ENCODE results near the gene PADI6.

PADI6 gene

DNA sequence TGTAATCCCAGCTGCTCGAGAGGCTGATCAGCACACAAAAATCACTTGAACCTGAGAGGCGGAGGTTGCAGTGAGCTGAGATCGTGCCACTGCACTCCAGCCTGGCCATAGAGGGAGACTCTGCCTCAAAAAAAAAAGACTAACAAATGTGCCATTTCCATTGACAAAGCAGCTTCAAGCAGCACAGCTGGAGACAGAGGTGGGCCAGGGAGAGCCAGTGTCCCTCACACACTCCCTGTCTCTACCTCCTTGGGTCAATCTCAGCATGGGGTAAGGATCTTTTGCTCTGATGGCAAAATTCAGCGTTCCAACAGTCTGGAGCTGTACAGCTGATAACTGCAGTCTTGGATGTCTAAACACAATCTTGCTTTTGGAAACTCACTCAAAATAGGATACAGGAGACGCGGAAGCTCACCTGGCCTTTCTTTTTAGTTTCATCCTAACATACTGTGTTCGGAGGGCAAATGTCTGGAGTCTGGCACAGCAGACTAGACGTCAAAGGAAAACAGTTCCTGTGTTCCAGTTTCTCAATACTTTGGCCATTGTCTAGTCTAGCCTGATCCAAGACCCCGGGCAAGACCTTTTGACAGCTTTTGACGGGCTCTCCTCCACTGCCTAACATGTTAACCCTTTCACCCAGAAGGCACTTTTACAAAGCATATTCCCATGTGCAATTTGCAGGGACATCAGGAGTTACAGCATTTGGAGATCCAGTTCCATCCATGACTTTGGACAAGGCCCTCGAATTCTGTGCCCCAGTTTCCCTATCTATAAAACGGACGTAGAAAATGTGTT lies 64.6 kb downstream of the PADI6 start:
- Histone ChIP-seq H3K9me2 (replicated peaks; ENCODE audit: insufficient read depth, low read length) (no peaks in the 10 kb centered on the region), H3K9me3 (ENCODE audit: insufficient read depth, low read length) (no peaks in the 10 kb centered on the region), H3K79me2 (ENCODE audit: insufficient read depth, low read length) (peaks cover 70% of the 10 kb centered on the region), H3F3A (ENCODE audit: insufficient read depth) (peaks cover 7% of the 10 kb centered on the region; the same call in 1 of the 2 replicates), H4K20me1 (ENCODE audit: low read depth, low read length) (peaks cover 27% of the 10 kb centered on the region), H3K36me3 (ENCODE audit: low read length) (peaks cover 9% of the 10 kb centered on the region), H3K4me2 (ENCODE audit: low read depth, low read length, poor library complexity, severe bottlenecking) (peak overlapping the region; percentile 91), H3K9ac (ENCODE audit: low read length) (peak overlapping the region; percentile 97), H3K4me3 (ENCODE audit: insufficient read depth, low read length, poor library complexity, severe bottlenecking) (peak overlapping the region; percentile 100), H3K27me3 (ENCODE audit: low read length) (no peaks in the 10 kb centered on the region), H3K27ac (ENCODE audit: low read depth, low read length) (peak overlapping the region; percentile 49), H2AFZ (ENCODE audit: low read depth, low read length, severe bottlenecking) (no peak overlapping the region)
- TF ChIP-seq EZH2phosphoT487 (conservative IDR thresholded peaks at IDR 0.05; ENCODE audit: low read length), result no peak
- TF ChIP-seq, protein P1, sequence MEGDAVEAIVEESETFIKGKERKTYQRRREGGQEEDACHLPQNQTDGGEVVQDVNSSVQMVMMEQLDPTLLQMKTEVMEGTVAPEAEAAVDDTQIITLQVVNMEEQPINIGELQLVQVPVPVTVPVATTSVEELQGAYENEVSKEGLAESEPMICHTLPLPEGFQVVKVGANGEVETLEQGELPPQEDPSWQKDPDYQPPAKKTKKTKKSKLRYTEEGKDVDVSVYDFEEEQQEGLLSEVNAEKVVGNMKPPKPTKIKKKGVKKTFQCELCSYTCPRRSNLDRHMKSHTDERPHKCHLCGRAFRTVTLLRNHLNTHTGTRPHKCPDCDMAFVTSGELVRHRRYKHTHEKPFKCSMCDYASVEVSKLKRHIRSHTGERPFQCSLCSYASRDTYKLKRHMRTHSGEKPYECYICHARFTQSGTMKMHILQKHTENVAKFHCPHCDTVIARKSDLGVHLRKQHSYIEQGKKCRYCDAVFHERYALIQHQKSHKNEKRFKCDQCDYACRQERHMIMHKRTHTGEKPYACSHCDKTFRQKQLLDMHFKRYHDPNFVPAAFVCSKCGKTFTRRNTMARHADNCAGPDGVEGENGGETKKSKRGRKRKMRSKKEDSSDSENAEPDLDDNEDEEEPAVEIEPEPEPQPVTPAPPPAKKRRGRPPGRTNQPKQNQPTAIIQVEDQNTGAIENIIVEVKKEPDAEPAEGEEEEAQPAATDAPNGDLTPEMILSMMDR (IDR thresholded peaks at IDR 0.05; ENCODE audit: insufficient read depth, low read length, poor library complexity, severe bottlenecking), result no peak

- H3K9ac ChIP-seq (ENCODE audit: low read length), result peak overlapping the region; percentile 97
- H3F3A ChIP-seq (ENCODE audit: insufficient read depth), result peaks cover 7% of the 10 kb centered on the region; the same call in 1 of the 2 replicates
- peak overlapping the region; percentile 91 for H3K4me2 ChIP-seq (ENCODE audit: low read depth, low read length, poor library complexity, severe bottlenecking)
- peaks cover 9% of the 10 kb centered on the region for H3K36me3 ChIP-seq (ENCODE audit: low read length)
- H3K79me2 ChIP-seq (ENCODE audit: insufficient read depth, low read length), result peaks cover 63% of the 10 kb centered on the region
- peak overlapping the region; percentile 100 for H3K4me3 ChIP-seq (ENCODE audit: insufficient read depth, low read length, poor library complexity, severe bottlenecking)
- H2AFZ ChIP-seq (ENCODE audit: low read depth, low read length, severe bottlenecking), result no peak overlapping the region
- H3K9me2 ChIP-seq (replicated peaks; ENCODE audit: insufficient read depth, low read length), result no peaks in the 10 kb centered on the region
- peaks cover 26% of the 10 kb centered on the region for H4K20me1 ChIP-seq (ENCODE audit: low read depth, low read length)
- H3K27me3 ChIP-seq (ENCODE audit: low read length), result no peaks in the 10 kb centered on the region
- TF ChIP-seq, protein P1 (IDR thresholded peaks at IDR 0.05; ENCODE audit: insufficient read depth, low read length, poor library complexity, severe bottlenecking), result no peak
- no peak for TF ChIP-seq EZH2phosphoT487 (conservative IDR thresholded peaks at IDR 0.05; ENCODE audit: low read length)
- H3K9me3 ChIP-seq (ENCODE audit: insufficient read depth, low read length), result no peaks in the 10 kb centered on the region
- H3K27ac ChIP-seq (ENCODE audit: low read depth, low read length), result peak overlapping the region; percentile 49
These were observed 65.2 kb downstream of the PADI6 start for GRCh38 chr1:17437260-17437579.

DNA sequence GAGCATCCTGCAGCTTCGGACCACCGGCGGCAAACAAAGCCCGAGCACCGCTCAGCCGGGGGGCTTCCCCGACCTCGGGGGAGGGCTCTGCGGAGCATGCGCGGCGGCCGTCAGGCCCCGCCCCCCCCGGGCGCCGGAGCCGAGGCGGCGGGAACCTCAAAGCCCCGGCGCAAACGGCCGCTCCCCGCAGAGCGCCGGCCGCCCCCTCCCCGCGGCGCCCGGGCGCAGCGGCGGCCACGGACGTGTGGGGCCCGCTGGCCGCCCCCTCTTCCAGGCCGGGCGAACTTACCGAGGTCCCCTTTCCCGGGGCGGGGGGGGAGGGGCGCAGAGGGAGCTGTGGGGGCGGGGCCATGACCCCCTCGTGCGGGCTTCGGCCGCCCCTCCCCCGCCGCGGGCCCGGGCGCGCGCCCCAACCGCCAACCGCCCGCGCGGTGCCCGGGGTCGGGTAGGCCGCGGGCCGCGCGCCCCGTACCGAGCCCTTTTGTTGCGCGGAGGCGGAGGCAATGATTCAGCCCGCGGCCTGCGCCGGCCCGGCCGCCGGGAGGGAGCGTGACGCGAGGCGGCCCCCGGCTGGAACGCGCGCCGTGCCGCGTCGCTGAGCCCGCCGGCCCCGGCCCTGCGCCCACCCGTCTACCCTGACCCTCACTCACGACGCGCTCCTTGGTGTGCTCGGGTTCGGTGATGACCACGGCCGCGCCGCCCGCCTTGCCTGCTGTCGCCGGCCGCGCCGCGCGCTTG lies 65.8 kb downstream of the PADI6 start:
- peak overlapping the region; percentile 100 for H3K4me3 ChIP-seq (ENCODE audit: insufficient read depth, low read length, poor library complexity, severe bottlenecking)
- no peak for TF ChIP-seq EZH2phosphoT487 (conservative IDR thresholded peaks at IDR 0.05; ENCODE audit: low read length)
- TF ChIP-seq, protein P1 (IDR thresholded peaks at IDR 0.05; ENCODE audit: insufficient read depth, low read length, poor library complexity, severe bottlenecking), result no peak
- no peaks in the 10 kb centered on the region for H3K9me2 ChIP-seq (replicated peaks; ENCODE audit: insufficient read depth, low read length)
- H3K27me3 ChIP-seq (ENCODE audit: low read length), result no peaks in the 10 kb centered on the region
- peak overlapping the region; percentile 91 for H3K4me2 ChIP-seq (ENCODE audit: low read depth, low read length, poor library complexity, severe bottlenecking)
- H3K9ac ChIP-seq (ENCODE audit: low read length), result peak overlapping the region; percentile 97
- peaks cover 26% of the 10 kb centered on the region for H4K20me1 ChIP-seq (ENCODE audit: low read depth, low read length)
- H3K79me2 ChIP-seq (ENCODE audit: insufficient read depth, low read length), result peaks cover 58% of the 10 kb centered on the region
- H3K9me3 ChIP-seq (ENCODE audit: insufficient read depth, low read length), result no peaks in the 10 kb centered on the region
- H3K36me3 ChIP-seq (ENCODE audit: low read length), result peaks cover 9% of the 10 kb centered on the region
- peak overlapping the region; percentile 90 for H3K27ac ChIP-seq (ENCODE audit: low read depth, low read length)
- H3F3A ChIP-seq (ENCODE audit: insufficient read depth), result peaks cover 7% of the 10 kb centered on the region; the same call in 1 of the 2 replicates
- no peak overlapping the region for H2AFZ ChIP-seq (ENCODE audit: low read depth, low read length, severe bottlenecking)

All from SU-DHL-6 (cell line).